ENCODE data around the gene TNFRSF14. TPM values are rescaled to one million over a fixed set of nuclear protein-coding genes. Genes with fewer than 3 reads are reported as not detected.

Gene TNFRSF14
- total RNA-seq, 3 donors from 2014 or later (not counting 1 experiment from before 2014, with no cell fraction given), result 228 to 266 (median 262) TPM

- Histone ChIP-seq H3K9me3 (ENCODE audit: control insufficient read depth, insufficient read depth, low read length) (no peaks in the 10 kb centered on the region), H3K36me3 (ENCODE audit: control insufficient read depth, insufficient read depth, low read length) (no peaks in the 10 kb centered on the region), H3K4me3 (ENCODE audit: low read length) (no peak overlapping the region), H3K27me3 (ENCODE audit: control insufficient read depth, insufficient read depth, low read length) (no peaks in the 10 kb centered on the region), H3K27ac (ENCODE audit: low read length) (no peak overlapping the region), H3K4me1 (ENCODE audit: control insufficient read depth, insufficient read depth, low read length) (peaks cover 36% of the 10 kb centered on the region)
- Mint-ChIP-seq H3K4me3 (no peak overlapping the region), H3K27me3 (ENCODE audit: low read depth in 2 of 2) (peaks cover 0 to 3% of the 10 kb centered on the region in 2 donors), H3K4me1 (peaks cover 0 to 7% of the 10 kb centered on the region in 2 donors), H3K9me3 (no peaks in the 10 kb centered on the region), H3K27ac (no peak overlapping the region), H3K36me3 (no peaks in the 10 kb centered on the region)
- ATAC-seq, result peak in 2 of 3 donors; percentile 37 to 57
- peak in 1 of 2 donors; percentile 58 for DNase-seq
- peak; percentile 11 for TF ChIP-seq CTCF (IDR thresholded peaks at IDR 0.05)
- intact Hi-C loops (cut with micrococcal nuclease), result no loop called here
- WGBS (ENCODE audit: insufficient coverage), result 81% methylated on average over 12 of the region's 12 CpGs
Measured at GRCh38 chr1:2539312-2539907, 16.8 kb upstream of the TNFRSF14 start.

- Histone ChIP-seq H3K36me3 (ENCODE audit: control insufficient read depth, insufficient read depth, low read length) (no peaks in the 10 kb centered on the region), H3K4me3 (ENCODE audit: low read length) (no peak overlapping the region), H3K9me3 (ENCODE audit: control insufficient read depth, insufficient read depth, low read length) (no peaks in the 10 kb centered on the region), H3K27ac (ENCODE audit: low read length) (no peak overlapping the region), H3K4me1 (ENCODE audit: control insufficient read depth, insufficient read depth, low read length) (peaks cover 48% of the 10 kb centered on the region), H3K27me3 (ENCODE audit: control insufficient read depth, insufficient read depth, low read length) (no peaks in the 10 kb centered on the region)
- H3K4me3 Mint-ChIP-seq, result no peak overlapping the region
- H3K4me1 Mint-ChIP-seq, result peaks cover 0 to 12% of the 10 kb centered on the region in 2 donors
- TF ChIP-seq CTCF (IDR thresholded peaks at IDR 0.05), result no peak
- H3K27ac Mint-ChIP-seq, result no peak overlapping the region
- ATAC-seq, result peak in 1 of 3 donors; percentile 40
- no peaks in the 10 kb centered on the region for H3K9me3 Mint-ChIP-seq
- DNase-seq, result peak in 1 of 2 donors; percentile 47
- WGBS (ENCODE audit: insufficient coverage), result 8% methylated on average over 36 of the region's 39 CpGs
- no peaks in the 10 kb centered on the region for H3K36me3 Mint-ChIP-seq
- intact Hi-C loops (cut with micrococcal nuclease), result loop anchor here (10.0 kb wide), 2 partner anchors 104 to 346 kb away; partner anchors contain the start of gene FAAP20
- peaks cover 0 to 3% of the 10 kb centered on the region in 2 donors for H3K27me3 Mint-ChIP-seq (ENCODE audit: low read depth in 2 of 2)
Measured at GRCh38 chr1:2540816-2541492, 15.2 kb upstream of the TNFRSF14 start.

DNA sequence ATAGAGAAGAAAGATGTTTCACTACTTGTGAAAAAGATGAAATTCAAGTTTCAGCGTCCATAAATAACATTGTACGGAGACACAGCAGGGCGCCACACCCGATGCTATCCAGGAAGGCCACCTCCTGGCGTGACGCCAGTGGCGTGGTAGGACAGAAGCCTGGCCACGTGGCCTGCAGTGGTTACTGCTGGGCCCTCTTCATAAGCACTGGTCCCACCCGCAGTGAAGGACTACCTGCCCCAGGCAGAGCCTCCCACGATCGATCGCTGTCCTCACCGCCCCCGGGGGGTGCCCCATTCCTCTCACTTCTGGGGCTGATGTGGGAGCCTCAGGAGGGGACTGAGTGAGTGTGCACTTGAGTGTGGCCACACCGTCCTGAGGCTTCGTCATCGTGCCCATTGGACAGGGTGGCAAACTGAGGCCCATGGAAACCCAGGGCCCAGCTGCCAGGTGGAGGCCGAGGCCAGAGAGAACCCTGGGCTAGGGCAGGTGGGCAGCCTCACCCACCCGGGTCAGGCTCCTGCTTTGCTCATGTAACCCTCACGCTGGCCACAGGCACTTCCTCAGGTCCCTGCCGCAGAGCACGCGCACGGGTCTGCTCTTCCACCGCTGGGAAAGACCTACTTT lies 14.4 kb upstream of the TNFRSF14 start:
- ATAC-seq (no peak), DNase-seq (no peak)
- Mint-ChIP-seq H3K36me3 (no peaks in the 10 kb centered on the region), H3K4me1 (peaks cover 0 to 14% of the 10 kb centered on the region in 2 donors), H3K27ac (no peak overlapping the region), H3K27me3 (ENCODE audit: low read depth in 2 of 2) (no peaks in the 10 kb centered on the region), H3K4me3 (no peak overlapping the region), H3K9me3 (no peaks in the 10 kb centered on the region)
- H3K4me3 ChIP-seq (ENCODE audit: low read length), result no peak overlapping the region
- 77% methylated on average over 25 of the region's 25 CpGs for WGBS (ENCODE audit: insufficient coverage)
- no peaks in the 10 kb centered on the region for H3K36me3 ChIP-seq (ENCODE audit: control insufficient read depth, insufficient read depth, low read length)
- H3K9me3 ChIP-seq (ENCODE audit: control insufficient read depth, insufficient read depth, low read length), result no peaks in the 10 kb centered on the region
- H3K27ac ChIP-seq (ENCODE audit: low read length), result no peak overlapping the region
- TF ChIP-seq CTCF (IDR thresholded peaks at IDR 0.05), result no peak
- H3K4me1 ChIP-seq (ENCODE audit: control insufficient read depth, insufficient read depth, low read length), result peaks cover 49% of the 10 kb centered on the region
- no peaks in the 10 kb centered on the region for H3K27me3 ChIP-seq (ENCODE audit: control insufficient read depth, insufficient read depth, low read length)
- intact Hi-C loops (cut with micrococcal nuclease), result loop anchor here (10.0 kb wide), 2 partner anchors 103 to 347 kb away; partner anchors contain the start of gene FAAP20
